ENCODE data around the gene PSAT1. TPM values are rescaled to one million over a fixed set of nuclear protein-coding genes. Genes with fewer than 3 reads are reported as not detected.

Gene PSAT1
- total and polyA plus RNA-seq, 2 of the 8 experiments (the other 6 are each of a cell fraction or from before 2014, with no cell fraction given): 204 to 341 TPM

- TF ChIP-seq USF2 (IDR thresholded peaks at IDR 0.05; ENCODE audit: low read length) (no peak), SIRT6 (IDR thresholded peaks at IDR 0.05; ENCODE audit: low read length) (no peak), RFX5 (IDR thresholded peaks at IDR 0.05; ENCODE audit: borderline replicate concordance, low read depth, low read length) (no peak; the same call in 1 of the 2 replicates)
Observed at GRCh38 chr9:78296893-78297671, at the start of gene PSAT1 (continued).

Measured in H1 (cell line).